NB4 (cell line): ENCODE data around the gene AMPD3.

ENCODE experiments used
- DNase-seq: peaks from one replicate; pipeline ENCODE4 v3.0.0; 2010; ENCODE audit warnings: low read depth
- H3K4me3 ChIP-seq: one replicate; pipeline ENCODE4 v1.5.1; 2011; ENCODE audit warnings: mild to moderate bottlenecking, low read depth, low read length, moderate library complexity
- MYC ChIP-seq: IDR thresholded peaks from 2 replicates; pipeline ENCODE4 v1.6.1; 2011; ENCODE audit warnings: low read depth, low read length
- POLR2A ChIP-seq: IDR thresholded peaks from 2 replicates; pipeline ENCODE4 v1.6.1; 2011; ENCODE audit warnings: mild to moderate bottlenecking; ENCODE audit not compliant: insufficient read length; ENCODE audit errors: extremely low read depth
- TF ChIP-seq, protein P1 (sequence below): IDR thresholded peaks from 2 replicates; pipeline ENCODE4 v1.6.1; 2011; ENCODE audit warnings: low read depth, low read length
- TF ChIP-seq, protein P2 (sequence below): IDR thresholded peaks from one replicate; pipeline ENCODE4 v1.5.1; 2012; ENCODE audit warnings: low read depth, low read length

The AMPD3 gene

DNA sequence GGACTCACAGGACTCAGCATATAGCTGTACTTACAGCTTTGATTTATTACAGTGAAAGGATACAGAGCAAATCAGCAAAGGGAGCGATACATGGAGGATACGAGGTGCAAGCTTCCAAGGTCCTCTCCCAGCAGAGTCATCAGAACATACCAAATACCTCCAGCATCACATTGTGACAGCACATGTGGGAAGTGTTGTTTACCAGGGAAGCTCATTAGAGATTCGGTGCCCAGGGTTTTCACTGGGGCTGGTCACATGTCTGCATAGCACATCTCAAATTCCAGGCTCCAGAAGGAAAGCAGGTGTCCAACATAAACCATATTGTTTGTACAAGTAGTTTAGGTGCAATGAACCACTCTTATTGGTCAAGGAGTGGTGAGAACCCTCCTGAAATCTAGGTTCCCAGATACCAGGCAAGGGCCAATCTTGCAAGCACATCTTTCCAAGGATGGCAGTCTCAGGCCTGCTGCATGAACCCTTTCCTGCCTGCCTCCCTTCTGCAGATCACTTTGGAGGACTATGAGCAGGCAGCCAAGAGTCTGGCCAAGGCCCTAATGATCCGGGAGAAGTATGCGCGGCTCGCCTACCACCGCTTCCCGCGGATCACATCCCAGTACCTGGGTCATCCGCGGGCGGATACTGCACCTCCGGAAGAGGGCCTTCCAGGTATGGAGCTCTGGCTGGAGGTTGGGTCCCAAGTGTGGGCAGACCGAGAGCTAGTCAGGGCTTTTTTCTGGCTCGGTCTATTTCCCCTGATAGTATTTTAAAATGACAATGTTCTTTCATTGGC is 26.7 kb downstream of the AMPD3 start:
- TF ChIP-seq, protein P1, sequence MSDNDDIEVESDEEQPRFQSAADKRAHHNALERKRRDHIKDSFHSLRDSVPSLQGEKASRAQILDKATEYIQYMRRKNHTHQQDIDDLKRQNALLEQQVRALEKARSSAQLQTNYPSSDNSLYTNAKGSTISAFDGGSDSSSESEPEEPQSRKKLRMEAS = no peak
- TF ChIP-seq, protein P2, sequence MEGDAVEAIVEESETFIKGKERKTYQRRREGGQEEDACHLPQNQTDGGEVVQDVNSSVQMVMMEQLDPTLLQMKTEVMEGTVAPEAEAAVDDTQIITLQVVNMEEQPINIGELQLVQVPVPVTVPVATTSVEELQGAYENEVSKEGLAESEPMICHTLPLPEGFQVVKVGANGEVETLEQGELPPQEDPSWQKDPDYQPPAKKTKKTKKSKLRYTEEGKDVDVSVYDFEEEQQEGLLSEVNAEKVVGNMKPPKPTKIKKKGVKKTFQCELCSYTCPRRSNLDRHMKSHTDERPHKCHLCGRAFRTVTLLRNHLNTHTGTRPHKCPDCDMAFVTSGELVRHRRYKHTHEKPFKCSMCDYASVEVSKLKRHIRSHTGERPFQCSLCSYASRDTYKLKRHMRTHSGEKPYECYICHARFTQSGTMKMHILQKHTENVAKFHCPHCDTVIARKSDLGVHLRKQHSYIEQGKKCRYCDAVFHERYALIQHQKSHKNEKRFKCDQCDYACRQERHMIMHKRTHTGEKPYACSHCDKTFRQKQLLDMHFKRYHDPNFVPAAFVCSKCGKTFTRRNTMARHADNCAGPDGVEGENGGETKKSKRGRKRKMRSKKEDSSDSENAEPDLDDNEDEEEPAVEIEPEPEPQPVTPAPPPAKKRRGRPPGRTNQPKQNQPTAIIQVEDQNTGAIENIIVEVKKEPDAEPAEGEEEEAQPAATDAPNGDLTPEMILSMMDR = no peak
- TF ChIP-seq MYC (no peak), POLR2A (no peak)
- H3K4me3 ChIP-seq = no peak overlapping the region
- DNase-seq = no peak

DNA sequence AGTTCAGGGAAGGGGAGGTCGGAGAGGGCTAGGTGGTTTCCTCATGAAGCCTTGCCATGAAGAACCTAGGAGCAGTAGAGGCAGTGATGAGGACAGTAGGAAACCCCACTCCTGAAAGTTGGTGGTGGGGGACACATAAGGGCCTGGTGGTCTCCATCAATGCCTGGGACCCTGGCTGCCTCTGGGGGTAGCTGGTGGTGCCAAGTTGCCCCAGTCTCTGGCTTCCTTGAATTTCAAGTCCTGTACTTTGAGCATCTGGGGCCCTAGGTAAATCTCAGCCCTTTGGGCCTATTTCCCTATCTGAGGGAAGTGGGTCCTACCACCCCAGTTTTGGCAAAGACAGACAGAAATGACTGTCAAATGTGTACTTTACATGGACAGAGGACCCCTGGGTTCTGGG is 28.1 kb downstream of the AMPD3 start:
- DNase-seq = no peak
- no peak overlapping the region for H3K4me3 ChIP-seq
- TF ChIP-seq, protein P2 = no peak
- no peak for TF ChIP-seq POLR2A
- TF ChIP-seq, protein P1 = no peak
- TF ChIP-seq MYC = no peak

DNA sequence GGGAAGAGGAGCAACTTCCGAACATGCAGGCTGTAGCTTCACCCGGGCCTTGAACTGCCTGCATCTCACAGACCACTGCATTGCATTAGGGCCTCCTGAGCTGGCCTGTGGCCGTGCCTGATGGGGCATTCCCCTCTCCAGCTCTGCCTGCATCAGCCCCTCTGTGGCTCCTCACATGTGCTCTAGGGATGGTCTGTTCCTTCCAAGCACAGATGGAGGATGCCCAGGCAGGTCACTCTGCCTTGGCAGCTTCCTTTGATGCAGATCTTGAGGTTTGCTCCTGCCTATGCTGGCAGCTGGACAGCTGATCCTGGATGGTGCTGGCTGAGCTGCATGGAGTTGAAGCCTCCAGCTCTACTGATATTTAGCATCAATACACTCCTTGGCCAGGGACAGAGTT is 28.5 kb downstream of the AMPD3 start:
- no peak for DNase-seq
- no peak overlapping the region for H3K4me3 ChIP-seq
- TF ChIP-seq, protein P2 = no peak
- TF ChIP-seq MYC = no peak
- TF ChIP-seq POLR2A = no peak
- TF ChIP-seq, protein P1 = no peak

DNA sequence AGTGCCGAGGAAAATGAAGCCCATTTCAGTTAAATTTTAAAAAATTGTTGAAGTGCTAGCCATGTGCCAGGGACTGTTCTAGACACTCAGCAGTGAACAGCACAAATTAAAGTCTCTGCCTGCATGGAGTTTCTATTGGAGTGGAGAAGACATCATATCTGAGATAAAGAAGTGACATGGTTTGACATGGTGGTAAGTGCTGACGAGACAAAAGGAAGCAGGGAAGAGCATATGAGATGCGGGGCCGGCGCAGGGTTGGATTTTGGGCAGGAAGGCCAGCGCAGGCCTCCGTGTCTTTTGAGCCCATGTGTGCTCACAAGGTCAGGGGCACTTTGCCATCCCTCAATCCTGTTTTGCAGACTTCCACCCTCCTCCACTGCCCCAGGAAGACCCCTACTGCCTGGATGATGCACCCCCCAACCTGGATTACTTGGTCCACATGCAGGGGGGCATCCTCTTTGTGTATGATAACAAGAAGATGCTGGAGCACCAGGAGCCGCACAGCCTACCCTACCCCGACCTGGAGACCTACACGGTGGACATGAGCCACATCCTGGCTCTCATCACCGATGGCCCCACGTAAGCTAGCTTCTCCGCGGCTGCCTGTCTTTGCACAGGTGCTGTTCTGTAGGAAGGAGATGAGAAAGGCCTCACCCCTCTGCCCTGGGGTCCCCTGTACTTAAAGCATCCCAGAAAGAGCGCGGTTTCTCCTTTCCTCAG is 29.6 kb downstream of the AMPD3 start:
- no peak for DNase-seq
- no peak overlapping the region for H3K4me3 ChIP-seq
- TF ChIP-seq, protein P1 = no peak
- TF ChIP-seq, protein P2 = no peak
- TF ChIP-seq MYC (no peak), POLR2A (no peak)

DNA sequence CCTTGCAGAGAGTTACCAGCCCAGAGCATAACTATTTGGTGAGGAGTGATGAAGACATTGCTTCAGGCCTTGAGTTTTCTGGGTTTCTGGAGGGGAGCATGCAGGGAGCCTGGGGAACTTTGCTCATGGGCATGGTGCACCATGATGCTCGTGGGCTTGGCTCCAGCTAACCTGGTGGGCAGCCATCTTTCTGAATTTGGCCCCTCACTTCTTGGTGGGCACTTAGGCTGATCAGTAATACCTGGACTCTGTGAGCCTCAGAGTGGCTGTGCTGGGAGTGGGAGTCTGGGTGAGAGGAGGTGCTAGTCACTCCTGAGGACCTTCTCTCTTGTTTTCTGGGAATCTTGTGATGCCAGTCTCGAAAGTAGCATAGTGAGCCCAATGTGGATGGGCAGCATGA is 30.6 kb downstream of the AMPD3 start:
- no peak overlapping the region for H3K4me3 ChIP-seq
- DNase-seq = no peak
- TF ChIP-seq, protein P1 = no peak
- no peak for TF ChIP-seq POLR2A
- TF ChIP-seq MYC = no peak
- TF ChIP-seq, protein P2 = no peak
